Activated T-cell treated with anti-CD3 and anti-CD28 coated beads, Interleukin-2, amount 50 U/mL, for 1 hour (primary cell): ENCODE measurements around the gene TCFL5.
"Not testable (repeated sequence)": the region's sequence is repeated elsewhere in the genome, so short reads cannot be mapped to it uniquely, and the experiment has no call there.

Experiments
- DNase-seq: peaks from one replicate; pipeline ENCODE4 v3.0.0-alpha.2; 2020

TCFL5 gene

DNA sequence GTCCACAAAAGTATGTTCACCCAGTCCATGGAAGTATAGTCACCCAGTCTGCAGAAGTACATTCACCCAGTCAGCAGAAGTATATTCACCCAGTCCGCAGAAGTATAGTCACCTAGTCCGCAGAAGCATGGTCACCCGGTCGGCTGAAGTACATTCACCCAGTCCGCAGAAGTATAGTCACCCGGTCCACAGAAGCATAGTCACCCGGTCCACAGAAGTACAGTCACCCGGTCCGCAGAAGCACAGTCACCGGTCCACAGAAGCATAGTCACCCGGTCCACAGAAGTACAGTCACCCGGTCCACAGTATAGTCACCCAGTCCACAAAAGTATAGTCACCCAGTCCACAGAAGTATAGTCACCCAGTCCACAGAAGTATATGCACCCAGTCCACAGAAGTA lies 8.8 kb downstream of the TCFL5 start:
- DNase-seq: no peak

DNA sequence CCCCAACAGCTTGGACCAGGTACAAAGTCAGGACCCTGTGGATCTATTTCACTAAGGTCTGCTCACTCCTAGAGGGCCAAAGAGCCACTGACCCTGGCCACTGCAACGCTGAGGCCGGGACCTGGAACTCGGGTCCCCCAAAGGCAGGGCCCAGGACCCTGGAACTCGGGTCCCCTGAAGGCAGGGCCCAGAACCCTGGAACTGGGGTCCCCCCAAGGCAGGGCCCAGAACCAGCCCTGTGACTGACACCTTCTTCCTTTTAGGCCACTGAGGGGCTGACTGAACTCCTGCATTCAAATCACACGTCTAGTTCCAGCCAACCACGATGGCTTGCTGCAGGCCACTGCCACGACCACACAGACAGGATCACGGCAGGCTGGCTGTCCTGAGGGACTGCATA lies 9.4 kb downstream of the TCFL5 start:
- no peak for DNase-seq

DNA sequence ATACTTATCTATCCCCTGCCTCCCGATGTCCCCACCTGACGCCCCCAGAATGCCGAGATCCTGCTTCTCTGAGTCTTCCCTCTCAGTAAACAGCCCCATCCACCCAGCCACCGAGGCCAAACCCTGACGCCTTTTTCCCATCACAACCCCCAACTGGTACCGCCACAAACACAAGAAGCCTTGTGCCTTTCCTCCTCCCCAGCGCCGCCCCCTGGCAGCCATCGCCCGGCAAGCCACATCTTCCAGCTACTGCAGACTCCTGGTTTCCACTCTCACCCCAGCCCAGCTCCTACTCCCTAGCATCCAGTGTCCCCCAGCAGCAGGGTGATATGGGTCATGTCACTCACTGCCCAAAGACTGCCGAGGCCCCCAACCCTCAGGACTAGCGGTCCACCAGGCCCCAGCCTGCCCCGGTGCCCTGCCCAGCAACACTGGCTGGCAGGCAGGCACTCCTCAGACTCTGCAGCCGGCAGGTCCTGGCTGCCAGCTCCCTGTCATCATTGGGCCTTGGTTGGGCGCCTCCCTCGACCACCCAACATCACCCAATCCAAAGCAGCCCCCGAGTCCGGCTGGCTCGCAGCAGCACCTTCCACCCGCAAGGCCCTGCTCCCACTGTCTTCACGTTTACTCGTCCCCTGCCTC lies 11.2 kb downstream of the TCFL5 start:
- no peak for DNase-seq

DNA sequence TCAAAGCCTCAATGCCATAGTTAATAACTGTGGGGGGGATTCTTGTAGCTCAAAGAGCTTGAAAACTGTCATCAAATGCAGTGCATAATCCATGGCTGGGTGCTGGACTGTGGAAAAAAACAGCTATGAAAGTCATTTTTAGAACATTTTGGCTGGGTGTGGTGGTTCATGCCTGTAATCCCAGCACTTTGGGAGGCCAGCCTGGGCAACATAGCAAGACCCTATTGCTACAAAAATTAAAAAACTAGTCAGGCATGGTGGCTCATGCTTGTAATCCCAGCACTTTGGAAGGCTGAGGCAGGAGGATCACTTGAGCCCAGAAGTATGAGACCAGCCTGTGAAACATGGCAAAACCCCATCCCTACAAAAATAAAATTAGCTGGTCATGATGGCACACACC lies 12.2 kb downstream of the TCFL5 start:
- DNase-seq: no peak

DNA sequence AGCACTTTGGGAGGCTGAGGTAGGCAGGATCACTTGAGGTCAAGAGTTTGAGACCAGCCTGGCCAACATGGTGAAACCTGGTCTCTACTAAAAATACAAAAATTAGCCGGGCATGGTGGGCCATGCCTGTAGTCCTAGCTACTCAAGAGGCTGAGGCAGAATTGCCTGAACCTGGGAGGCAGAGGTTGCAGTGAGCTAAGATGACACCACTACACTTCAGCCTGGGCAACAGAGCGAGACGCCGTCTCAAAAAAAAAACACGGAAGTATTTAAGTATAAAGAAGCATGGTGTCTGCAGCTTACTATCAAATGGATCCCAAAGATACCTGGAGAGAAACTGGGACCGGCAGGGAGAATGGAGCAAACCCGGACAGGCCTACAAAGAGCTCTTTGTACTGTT lies 12.7 kb downstream of the TCFL5 start:
- DNase-seq: not testable (repeated sequence)

DNA sequence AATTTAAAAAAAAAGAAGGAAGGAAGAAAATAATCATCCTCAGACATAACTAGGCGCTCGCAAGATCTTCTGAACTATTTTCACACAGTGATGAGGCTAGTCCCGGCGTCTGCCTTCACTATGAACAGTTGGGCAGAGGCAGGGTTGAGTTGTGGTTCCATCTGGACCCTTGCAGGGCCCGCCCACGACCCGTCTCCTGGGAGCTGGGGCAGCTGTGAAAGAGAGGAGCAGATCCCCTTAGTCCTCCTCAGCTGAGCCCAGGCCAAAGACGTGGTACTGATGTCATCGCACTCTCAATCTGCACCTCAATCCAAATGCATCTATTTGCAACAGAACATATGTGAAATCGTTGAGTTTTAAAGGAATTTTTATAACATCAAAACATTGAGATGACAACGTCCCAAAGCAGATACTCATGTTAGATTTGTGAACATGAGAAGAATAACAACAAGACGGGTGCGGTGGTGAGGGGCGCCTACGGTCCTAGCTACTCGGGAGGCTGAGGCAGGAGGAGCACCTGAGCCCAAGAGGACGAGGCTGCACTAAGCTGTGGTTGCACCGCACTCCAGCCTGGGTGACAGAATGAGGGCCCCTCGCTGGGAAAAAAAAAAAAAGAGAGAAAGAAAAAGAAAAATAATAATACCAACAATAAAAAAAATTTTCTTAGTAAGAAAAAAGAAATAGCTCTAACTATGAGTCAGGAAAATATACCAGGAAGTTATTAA lies 15.3 kb downstream of the TCFL5 start:
- DNase-seq: no peak

DNA sequence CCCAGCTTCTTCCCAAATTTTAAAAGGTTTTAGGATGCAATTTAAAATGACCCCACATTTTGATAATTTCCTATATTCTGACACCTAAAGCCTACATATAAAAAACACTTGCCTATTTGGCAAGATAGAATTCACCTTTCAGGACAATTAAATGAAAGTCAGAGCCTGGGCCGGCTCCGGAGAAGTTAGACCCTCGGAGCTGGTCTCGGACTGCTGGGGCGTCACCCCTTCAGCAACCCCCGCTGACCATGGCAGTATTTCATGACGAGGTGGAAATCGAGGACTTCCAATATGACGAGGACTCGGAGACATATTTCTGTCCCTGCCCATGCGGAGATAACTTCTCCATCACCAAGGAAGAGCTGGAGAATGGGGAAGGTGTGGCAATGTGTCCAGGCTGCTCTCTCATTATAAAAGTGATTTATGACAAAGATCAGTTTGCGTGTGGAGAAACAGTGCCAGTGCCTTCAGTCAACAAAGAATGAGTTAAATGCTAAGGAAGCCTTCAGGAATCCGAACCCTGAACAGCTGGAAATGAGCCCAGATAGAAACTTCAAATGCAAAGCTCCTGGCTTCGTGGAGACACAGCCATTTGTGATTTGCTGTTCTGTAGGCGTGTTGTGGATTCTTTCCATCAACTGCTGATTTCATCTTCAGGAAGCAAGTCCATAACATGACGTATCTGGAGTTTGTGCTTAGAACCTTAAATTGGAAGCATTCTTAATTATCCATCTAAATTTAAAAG lies 16.0 kb downstream of the TCFL5 start:
- no peak for DNase-seq

DNA sequence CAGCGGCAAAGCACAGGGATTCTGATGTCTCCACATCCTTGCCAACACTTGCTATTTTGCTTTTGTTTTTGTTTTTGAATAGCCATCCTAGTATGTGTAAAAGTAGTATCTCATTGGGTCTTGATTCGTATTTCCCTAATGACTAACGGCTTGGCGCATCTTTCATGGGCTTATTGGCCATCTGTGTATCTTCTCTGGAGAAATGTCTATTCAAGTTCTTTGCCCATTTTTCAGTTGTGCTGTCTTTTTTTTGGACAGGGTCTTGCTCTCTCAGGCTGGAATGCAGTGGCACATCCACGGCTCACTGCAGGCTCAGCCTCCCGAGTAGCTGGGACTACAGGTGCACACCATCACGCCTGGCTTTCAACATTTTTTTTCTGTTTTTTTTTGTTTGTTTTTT lies 17.4 kb downstream of the TCFL5 start:
- DNase-seq: no peak

DNA sequence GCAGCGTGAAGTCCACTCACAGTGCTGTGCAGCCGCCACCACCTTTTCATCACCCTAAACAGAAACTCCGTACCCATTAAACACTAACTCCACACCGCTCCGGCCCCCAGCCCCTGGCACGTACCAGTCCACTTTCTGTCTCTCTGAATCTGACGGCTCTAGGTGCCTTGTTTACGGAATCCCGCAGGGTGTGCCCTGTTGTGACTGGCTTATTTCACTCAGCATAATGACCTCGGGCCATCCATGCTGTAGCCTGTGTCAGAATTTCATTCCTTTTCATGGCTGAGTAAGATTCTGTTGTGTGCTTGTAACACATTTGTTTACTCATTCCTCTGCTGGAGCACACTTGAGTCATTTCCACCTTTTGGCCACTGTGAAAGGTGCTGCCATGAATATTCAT lies 18.0 kb downstream of the TCFL5 start:
- no peak for DNase-seq

DNA sequence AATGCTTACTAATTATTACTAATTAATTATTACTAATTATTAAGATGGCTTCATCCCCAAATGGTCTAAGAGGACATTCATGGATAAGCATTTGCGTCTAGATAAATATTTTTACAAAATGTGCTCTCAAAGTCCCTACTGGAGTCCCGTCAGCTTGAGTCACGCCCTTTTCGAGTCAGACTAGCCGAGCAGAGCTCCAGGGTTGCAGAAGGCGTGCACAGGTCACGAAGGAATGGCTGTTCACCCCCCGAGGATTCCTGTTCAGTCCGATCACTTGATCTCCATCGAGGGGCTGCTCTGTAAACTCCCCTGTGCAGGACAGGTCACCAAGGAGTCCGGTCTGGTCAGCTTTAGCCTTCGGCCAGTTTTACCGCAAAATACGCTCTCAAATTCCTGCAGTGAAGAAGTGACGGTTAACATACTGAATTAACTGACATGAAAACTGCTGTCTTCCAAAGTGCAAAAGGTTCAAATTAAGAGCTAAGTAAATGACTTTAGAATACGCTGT lies 19.9 kb downstream of the TCFL5 start:
- DNase-seq: no peak

DNA sequence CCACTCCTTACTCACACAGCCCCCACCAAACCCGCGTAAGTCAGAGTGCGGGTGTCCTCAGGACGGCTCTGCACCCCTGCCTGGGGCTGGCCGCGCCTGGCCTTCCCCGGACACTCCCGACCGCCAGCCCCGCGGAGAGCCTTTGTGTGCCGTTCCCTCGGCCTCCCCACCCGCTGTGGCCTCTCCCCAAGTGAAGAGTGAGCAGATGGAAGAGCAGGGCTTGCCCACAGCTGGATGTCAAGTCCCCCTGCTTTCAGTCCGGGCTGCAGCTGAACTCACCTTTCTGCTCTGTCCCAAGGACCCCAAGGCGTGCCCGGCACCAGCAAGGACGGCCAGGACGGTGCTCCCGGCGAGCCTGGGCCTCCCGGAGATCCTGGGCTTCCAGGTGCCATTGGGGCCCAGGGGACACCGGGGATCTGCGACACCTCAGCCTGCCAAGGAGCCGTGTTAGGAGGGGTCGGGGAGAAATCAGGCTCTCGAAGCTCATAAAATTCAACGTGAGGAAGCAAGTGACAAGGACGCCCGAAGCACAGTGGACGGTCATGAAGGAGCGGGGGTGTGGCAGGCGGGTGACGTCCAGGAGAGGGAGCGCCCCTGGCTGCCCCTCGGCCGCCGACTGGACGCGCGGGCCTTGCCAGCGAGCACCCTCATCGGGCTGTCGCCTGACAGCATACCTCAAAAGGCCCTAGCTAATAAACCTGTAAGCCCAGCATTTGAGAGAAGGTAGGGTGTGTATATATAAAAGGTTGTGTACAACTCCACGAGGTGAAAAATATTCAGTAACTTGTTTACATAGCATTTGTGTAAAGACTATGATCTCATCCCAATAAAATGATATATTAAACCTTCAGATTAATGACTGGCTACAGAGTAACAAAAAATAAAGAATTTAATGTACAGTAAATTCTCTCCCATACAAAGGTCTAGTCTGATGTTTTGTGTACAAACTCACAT lies 21.1 kb downstream of the TCFL5 start:
- no peak for DNase-seq

DNA sequence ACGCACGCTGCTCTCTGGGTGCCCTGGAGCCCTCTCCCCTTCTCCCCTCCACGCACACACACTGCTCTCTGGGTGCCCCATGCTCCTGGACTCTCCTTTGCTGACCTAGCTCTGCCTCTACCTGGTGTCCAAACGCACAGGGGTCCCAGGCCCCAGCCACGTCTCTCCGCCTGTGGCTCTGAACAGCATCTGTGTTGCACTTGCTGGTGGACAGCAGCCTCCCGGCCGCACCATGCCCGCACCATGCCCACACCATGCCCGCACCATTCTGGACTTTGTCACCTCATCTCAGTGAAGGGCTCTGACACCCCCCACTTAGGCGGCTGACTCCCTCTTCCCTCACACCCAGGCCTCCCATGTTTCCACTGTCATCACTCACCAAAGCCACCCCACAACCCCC lies 21.8 kb downstream of the TCFL5 start:
- DNase-seq: no peak

DNA sequence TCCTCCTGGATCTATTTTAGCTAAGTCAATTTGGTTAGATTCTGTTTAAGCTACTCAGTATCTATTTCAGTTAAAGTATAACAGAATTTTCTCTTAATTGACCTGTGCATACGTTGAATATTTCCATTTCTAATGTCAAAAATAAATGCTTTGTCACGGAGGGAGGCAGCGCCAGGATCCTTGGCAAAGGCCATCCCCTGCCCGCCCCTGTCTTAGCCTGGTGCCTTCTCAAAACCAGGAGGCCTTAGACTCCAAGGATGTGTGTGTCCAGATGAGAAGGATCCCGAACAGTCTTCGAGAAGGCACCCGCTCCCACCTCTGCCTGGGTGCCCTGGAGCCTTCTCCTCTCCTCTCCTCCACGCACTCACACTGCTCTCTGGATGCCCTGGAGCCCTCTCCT lies 22.4 kb downstream of the TCFL5 start:
- DNase-seq: no peak

DNA sequence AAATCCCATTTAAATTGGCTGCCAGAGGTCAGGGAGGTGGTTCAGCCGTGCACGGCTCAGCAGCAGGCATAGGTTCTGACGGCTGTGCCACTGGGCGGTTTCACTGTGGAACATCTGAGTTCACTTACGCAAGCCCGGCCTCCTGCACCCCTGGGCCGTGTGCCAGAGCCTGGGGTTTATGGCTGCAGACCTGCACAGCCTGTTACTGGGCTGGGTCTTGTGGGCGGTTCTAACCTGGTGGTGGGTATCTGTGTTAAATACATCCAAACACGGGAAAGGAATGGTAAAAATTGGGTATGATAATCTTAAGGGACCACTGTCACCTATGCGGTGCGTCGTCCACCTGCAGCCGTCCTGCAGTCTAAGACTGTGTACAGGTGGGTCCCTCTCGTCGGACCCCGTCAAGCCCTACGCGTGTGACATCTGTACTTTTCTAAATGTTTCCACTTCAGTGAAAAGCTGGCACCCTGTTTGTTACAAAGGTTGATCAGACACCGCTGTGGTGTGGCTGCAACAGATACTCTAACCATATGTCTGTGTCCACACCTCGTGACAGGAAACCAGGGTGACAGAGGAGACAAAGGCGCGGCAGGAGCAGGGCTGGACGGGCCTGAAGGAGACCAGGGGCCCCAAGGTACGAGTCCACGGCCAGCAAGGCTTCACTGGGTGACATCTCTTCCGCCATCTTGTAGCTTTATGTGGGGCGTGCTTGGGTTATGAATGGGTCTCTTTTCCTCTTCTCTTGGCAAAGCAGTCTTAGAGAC lies 23.3 kb downstream of the TCFL5 start:
- DNase-seq: no peak

DNA sequence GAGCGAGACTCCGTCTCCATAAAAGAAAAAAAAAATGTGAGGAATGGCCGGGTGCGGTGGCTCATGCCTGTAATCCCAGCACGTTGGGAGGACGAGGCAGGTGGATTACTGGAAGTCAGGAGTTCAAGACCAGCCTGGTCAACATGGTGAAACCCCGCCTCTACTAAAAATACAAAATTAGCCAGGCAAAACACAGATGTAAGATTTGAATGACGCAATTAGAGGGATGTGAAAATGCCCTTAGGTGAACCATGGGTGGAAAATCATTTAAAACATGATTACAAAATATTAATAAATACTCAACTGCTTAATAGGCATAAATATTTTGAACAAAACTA lies 23.9 kb downstream of the TCFL5 start:
- DNase-seq: no peak

DNA sequence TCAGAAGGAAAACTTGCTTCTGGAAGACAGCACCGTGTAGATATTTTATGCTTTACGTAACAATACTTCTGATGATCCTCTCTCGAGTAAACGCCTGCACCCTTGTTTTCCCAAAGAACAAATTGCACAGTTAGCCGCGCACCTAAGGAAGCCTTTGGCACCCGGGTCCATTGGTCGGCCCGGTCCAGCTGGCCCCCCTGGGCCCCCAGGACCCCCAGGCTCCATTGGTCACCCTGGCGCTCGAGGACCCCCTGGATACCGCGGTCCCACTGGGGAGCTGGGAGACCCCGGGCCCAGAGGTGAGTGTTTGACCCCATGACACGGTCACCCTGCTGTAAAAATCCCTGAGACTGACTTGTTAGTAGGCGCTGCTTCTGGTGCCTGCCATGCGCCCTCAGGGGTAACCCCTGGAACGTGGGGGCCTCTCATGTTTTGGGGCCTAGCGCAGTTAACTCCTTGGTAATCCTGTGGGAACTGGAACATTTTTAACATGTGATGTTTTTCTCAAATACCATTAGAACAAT lies 24.6 kb downstream of the TCFL5 start:
- DNase-seq: no peak

DNA sequence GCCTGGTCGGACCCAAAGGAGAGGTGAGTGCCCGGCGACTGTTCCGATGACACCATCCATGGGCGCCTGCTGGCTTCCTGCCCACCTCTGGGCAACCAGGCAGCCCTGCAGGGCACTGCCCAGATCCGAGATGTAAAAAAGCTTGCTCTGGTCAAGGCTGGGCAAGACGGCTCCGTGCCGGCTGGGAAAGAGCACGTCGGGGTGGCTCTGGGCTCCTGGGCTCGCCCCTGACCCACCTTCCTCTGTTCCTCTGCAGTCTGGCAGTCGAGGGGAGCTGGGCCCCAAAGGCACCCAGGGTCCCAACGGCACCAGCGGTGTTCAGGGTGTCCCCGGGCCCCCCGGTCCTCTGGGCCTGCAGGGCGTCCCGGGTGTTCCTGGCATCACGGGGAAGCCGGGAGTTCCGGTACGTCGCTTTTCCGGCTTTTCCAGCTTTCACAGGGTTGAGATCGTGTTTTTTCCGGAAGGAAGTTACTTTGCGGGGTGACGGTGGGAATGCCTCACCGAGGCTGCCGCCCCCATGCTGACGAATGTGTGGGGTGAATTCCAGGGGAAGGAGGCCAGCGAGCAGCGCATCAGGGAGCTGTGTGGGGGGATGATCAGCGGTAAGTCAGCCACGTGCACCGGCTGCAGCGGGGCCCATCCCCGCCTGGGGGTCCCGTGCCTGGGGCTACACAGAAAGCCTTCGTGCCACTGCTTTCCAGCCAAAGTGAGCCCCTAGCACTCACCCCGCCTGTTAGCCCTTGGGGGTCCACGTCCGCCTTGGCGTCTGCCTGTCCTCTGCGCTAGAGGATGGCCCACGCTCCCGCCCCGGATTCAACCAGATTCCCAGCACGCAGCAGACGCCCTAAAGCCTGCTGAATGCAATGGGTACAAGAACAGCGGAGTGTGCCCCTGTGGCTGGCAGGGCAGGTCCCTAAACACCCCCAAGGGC lies 25.4 kb downstream of the TCFL5 start:
- no peak for DNase-seq

DNA sequence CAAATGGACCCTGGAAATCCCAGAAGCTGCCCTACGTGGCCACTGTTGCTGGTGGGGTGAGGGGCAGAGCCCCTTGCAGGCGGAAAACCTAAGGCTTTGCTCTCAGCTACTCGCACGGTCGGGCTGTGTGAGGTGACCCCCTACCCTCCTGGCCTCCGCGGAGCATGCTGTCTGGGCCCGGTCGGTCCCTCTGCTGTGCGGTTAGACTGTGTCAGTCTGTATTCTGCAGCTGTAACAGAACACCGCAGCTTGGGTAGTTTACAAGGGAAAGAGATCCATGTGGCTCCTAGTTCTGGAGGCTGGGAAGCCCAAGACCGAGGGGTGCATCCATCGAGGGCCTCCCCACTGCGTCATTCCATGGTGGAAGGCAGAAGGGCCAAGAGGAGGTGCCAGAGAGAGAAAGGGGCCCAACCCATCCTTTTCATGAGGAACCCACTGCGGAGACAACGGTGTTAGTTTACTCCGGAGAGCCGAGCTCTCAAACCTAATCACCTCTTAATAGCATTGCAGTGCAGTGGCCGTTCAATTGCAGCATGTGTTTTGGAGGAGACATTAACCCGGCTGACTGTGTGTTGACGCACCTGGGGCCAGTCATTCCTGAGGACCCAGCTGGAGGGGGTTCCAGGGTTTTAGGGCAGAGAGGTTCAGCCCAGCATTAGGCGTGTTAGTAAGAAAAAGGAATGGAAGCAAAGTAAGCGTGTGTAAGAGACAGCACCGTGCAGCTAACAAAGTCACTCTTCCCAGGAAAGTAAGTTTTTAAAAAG lies 26.5 kb downstream of the TCFL5 start:
- DNase-seq: no peak

DNA sequence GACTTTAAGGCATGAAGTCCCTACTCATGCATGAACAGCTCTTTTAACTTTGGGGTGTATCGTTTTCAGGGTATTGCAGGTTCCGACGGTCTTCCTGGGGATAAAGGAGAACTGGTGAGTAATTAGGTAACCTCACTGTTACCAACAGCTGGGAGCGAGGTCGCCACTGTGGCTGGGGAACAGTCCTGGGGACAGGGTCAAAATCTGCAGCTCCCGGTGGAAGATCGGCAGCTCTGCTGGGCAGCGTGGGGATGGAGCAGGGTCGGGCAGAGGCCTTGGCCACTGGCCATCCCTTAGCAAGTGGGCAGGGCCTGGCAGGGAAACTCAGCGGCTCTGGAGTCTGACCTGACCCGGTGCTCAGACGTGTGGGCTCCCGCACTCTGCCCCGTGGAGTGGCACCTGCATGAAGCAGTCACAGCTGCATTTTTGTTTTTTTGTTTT lies 28.7 kb downstream of the TCFL5 start:
- no peak for DNase-seq
